B cell (primary cell): Measurements from ENCODE around the gene BEGAIN. TPM values are rescaled to one million over a fixed set of nuclear protein-coding genes. Genes with fewer than 3 reads are reported as not detected.

Experiments
- ATAC-seq: fragments of 200-7000 bp; cut with Tn5 transposase; one replicate; pipeline ENCODE4 v1.10.0; 2021; ENCODE audit warnings: low read depth, mild to moderate bottlenecking, moderate number of reproducible peaks, moderate library complexity
- CTCF ChIA-PET: fragments of 350-600 bp; sonication (Branson Sonifier 250); formaldehyde crosslinking; loops from one replicate; lab custom pipeline; 2021; ENCODE audit warnings: antibody characterized with exemption, inconsistent platforms; lab: Charles Lee
- POLR2A ChIA-PET: fragments of 350-600 bp; sonication (Branson Sonifier 250); formaldehyde crosslinking; loops from one replicate; lab custom pipeline; 2021; ENCODE audit warnings: antibody characterized with exemption; lab: Charles Lee
- DNase-seq: peaks from one replicate; pipeline ENCODE4 v3.0.0; 2013
- H2AFZ ChIP-seq: 2 replicates; pipeline ENCODE4 v1.6.1; 2012; ENCODE audit warnings: mild to moderate bottlenecking, low read depth, low read length; ENCODE audit not compliant: insufficient read depth, poor library complexity, severe bottlenecking
- H3K27ac ChIP-seq, 2 donors: 1 replicate in 1 of 2; 2 replicates in 1 of 2; pipeline ENCODE4 v1.5.1; 2012 to 2013; ENCODE audit warnings: low read length in 2 of 2, mild to moderate bottlenecking in 2 of 2, moderate library complexity in 1 of 2
- H3K27me3 ChIP-seq, 4 experiments: fragments of 200-600 bp in 1 of 4; sonication (generic) in 1 of 4; replicated peaks in 1 of 4; 1 replicate in 2 of 4; 2 replicates in 2 of 4; pipeline versions ENCODE4 v1.6.1 to v1.7.0; 2013 to 2016; ENCODE audit warnings: low read length in 3 of 4, mild to moderate bottlenecking in 2 of 4, mixed read lengths in 1 of 4, moderate library complexity in 1 of 4; ENCODE audit not compliant: insufficient read depth in 4 of 4, control insufficient read depth in 3 of 4; ENCODE audit errors: control extremely low read depth in 1 of 4
- H3K36me3 ChIP-seq, 2 experiments: replicated peaks in 1 of 2; 1 replicate in 1 of 2; 2 replicates in 1 of 2; pipeline versions ENCODE4 v1.6.1 to v1.7.1; 2013; ENCODE audit warnings: low read length in 1 of 2; ENCODE audit not compliant: insufficient read depth in 2 of 2, control insufficient read depth in 1 of 2; ENCODE audit errors: control extremely low read depth in 1 of 2, extremely low read depth in 1 of 2
- H3K4me1 ChIP-seq, 2 donors: fragments of 200-600 bp in 1 of 2; sonication (generic) in 1 of 2; 1 replicate in 1 of 2; 2 replicates in 1 of 2; pipeline versions ENCODE4 v1.5.1 to v1.6.1; 2013 to 2017; ENCODE audit warnings: low read length in 2 of 2; ENCODE audit not compliant: control insufficient read depth in 2 of 2, insufficient read depth in 2 of 2
- H3K4me2 ChIP-seq: replicated peaks from 2 replicates; pipeline ENCODE3; 2012; ENCODE audit warnings: mild to moderate bottlenecking, low read depth, low read length; ENCODE audit not compliant: poor library complexity, severe bottlenecking
- H3K4me3 ChIP-seq, 5 experiments: fragments of 200-600 bp in 1 of 5; sonication (generic) in 1 of 5; 1 replicate in 3 of 5; 2 replicates in 2 of 5; pipeline versions ENCODE4 v1.5.1 to v1.7.0; 2011 to 2016; ENCODE audit warnings: low read length in 4 of 5, mild to moderate bottlenecking in 4 of 5, low read depth in 2 of 5, control low read depth in 1 of 5, moderate library complexity in 1 of 5; ENCODE audit not compliant: insufficient read depth in 1 of 5; ENCODE audit errors: control extremely low read depth in 1 of 5, extremely low read depth in 1 of 5
- H3K79me2 ChIP-seq: fragments of 200-600 bp; sonication (generic); one replicate; pipeline ENCODE4 v1.6.0; 2016; ENCODE audit warnings: low read length; ENCODE audit not compliant: control insufficient read depth, insufficient read depth
- H3K9ac ChIP-seq: fragments of 200-600 bp; sonication (generic); 2 replicates; pipeline ENCODE4 v1.6.1; 2017; ENCODE audit warnings: mild to moderate bottlenecking, low read length, moderate library complexity
- H3K9me3 ChIP-seq, 3 donors: one replicate each; pipeline versions ENCODE4 v1.6.1 to v1.7.1; 2013; ENCODE audit warnings: low read length in 2 of 3; ENCODE audit not compliant: control insufficient read depth in 2 of 3, insufficient read depth in 1 of 3; ENCODE audit errors: control extremely low read depth in 1 of 3
- H4K20me1 ChIP-seq: 2 replicates; pipeline ENCODE4 v1.6.0; 2012; ENCODE audit warnings: mild to moderate bottlenecking, low read length; ENCODE audit not compliant: insufficient read depth, control insufficient read depth, poor library complexity, severe bottlenecking
- H3K27ac Mint-ChIP-seq: one replicate; pipeline ENCODE4 v1.8.0; 2021; ENCODE audit warnings: mixed read lengths
- H3K27me3 Mint-ChIP-seq: one replicate; pipeline ENCODE4 v1.8.0; 2021; ENCODE audit warnings: mixed read lengths
- H3K4me1 Mint-ChIP-seq: one replicate; pipeline ENCODE4 v1.8.0; 2021; ENCODE audit warnings: mixed read lengths
- H3K4me3 Mint-ChIP-seq: one replicate; pipeline ENCODE4 v1.8.0; 2021; ENCODE audit warnings: mixed read lengths
- H3K9me3 Mint-ChIP-seq: one replicate; pipeline ENCODE4 v1.8.0; 2022; ENCODE audit warnings: mixed read lengths; ENCODE audit not compliant: insufficient read depth
- EZH2 ChIP-seq: IDR thresholded peaks from 2 replicates; pipeline ENCODE4 v1.6.1; 2012; ENCODE audit warnings: borderline replicate concordance, low read depth, mild to moderate bottlenecking, moderate library complexity, low read length; ENCODE audit not compliant: insufficient read depth, poor library complexity, severe bottlenecking
- WGBS: methylation state at CpG from one replicate; pipeline ENCODE4 v1.1.5; 2013; ENCODE audit warnings: missing lambda C conversion rate; ENCODE audit not compliant: insufficient coverage; 5-methylcytosine and 5-hydroxymethylcytosine counted together
- intact Hi-C: fragments of 100-400 bp; cut with micrococcal nuclease; formaldehyde crosslinking; loops from one replicate; pipeline ENCODE4 v1.10.0; 2022
- polyA plus RNA-seq: library from polyadenylated mRNA; depleted of rRNA; stranded (reverse); fragments of >200 nt; gene quantifications from 2 replicates; pipeline ENCODE4 v1.2.3, GENCODE V29; 2012
- total RNA-seq, 2 donors: library from RNA; stranded (reverse); fragments of 120-200 nt in 1 of 2; gene quantifications; 1 replicate in 1 of 2; 2 replicates in 1 of 2; pipeline versions ENCODE4 v1.2.3 to v1.2.4, GENCODE V29; 2013 to 2022
- TF ChIP-seq, protein P1 (sequence below): fragments of 200-600 bp; IDR thresholded peaks from one replicate; pipeline ENCODE4 v1.8.0; 2022; ENCODE audit warnings: antibody characterized with exemption, mild to moderate bottlenecking

BEGAIN gene
- total and polyA plus RNA-seq, 2 donors (not counting 1 experiment from before 2014, with no cell fraction given) = 4.9 TPM; not detected in 1

DNA sequence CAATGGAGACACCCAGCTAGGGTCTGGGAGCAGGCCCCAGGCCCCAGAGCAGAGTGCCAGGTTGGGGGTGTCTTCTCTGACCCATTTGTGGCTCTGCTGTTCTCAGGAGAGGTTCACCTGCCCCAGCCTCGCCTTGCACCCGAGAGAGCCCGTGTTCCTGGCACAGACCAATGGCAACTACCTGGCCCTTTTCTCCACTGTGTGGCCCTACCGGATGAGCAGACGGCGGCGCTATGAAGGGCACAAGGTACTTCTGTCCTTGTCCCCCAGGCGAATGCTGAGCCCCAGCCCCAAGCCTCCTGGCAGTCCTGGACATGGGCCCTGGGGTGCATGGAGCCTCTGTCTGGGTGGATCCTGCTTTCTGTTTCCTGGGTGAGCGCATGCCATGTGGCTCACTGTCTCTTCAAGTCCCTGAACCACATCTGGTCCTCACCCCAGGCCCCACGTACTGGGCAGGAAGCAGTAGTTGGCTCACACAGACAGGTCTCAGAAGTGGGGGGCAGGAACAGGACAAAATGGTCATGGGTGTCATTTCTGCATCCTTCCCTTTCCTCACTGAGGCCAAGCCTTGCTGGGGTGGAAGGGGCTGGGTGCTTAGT lies 58.2 kb downstream of the BEGAIN start:
- intact Hi-C loops = no loop called here
- Histone ChIP-seq H3K36me3 (peaks cover 0 to 12% of the 10 kb centered on the region in 2 experiments), H3K9me3 (no peaks in the 10 kb centered on the region), H3K4me2 (no peak overlapping the region), H3K4me3 (no peak overlapping the region), H3K27me3 (no peaks in the 10 kb centered on the region), H3K4me1 (no peaks in the 10 kb centered on the region), H2AFZ (no peak overlapping the region), H3K9ac (no peak overlapping the region), H4K20me1 (no peaks in the 10 kb centered on the region), H3K79me2 (no peaks in the 10 kb centered on the region), H3K27ac (no peak overlapping the region)
- Mint-ChIP-seq H3K9me3 (no peaks in the 10 kb centered on the region), H3K27ac (no peak overlapping the region), H3K27me3 (no peaks in the 10 kb centered on the region), H3K4me1 (no peaks in the 10 kb centered on the region), H3K4me3 (no peak overlapping the region)
- WGBS = 98% methylated on average over 9 of the region's 10 CpGs
- TF ChIP-seq EZH2 = no peak
- TF ChIP-seq, protein P1, sequence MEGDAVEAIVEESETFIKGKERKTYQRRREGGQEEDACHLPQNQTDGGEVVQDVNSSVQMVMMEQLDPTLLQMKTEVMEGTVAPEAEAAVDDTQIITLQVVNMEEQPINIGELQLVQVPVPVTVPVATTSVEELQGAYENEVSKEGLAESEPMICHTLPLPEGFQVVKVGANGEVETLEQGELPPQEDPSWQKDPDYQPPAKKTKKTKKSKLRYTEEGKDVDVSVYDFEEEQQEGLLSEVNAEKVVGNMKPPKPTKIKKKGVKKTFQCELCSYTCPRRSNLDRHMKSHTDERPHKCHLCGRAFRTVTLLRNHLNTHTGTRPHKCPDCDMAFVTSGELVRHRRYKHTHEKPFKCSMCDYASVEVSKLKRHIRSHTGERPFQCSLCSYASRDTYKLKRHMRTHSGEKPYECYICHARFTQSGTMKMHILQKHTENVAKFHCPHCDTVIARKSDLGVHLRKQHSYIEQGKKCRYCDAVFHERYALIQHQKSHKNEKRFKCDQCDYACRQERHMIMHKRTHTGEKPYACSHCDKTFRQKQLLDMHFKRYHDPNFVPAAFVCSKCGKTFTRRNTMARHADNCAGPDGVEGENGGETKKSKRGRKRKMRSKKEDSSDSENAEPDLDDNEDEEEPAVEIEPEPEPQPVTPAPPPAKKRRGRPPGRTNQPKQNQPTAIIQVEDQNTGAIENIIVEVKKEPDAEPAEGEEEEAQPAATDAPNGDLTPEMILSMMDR = no peak
- ChIA-PET CTCF (no interaction called here), POLR2A (no interaction called here)
- DNase-seq (no peak), ATAC-seq (no peak)

DNA sequence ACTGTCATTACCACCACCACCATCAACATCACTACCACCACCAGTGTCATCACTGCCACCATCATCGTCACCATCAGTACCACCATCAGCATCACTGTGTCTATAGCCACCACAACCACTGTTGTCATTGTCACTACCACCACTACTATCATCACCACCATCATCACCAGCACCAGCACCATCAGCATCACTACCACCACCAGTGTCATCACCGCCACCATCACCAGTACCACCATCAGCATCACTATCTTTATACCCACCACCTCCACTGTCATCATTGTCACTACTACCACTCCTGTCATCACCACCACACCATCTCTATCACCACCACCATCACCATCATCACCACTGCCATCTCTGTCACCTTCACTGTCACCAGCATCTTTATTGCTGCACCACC lies 60.6 kb downstream of the BEGAIN start:
- no peaks in the 10 kb centered on the region for H3K27me3 Mint-ChIP-seq
- Histone ChIP-seq H3K4me2 (no peak overlapping the region), H3K4me3 (no peak overlapping the region), H3K4me1 (no peaks in the 10 kb centered on the region), H3K27ac (no peak overlapping the region), H3K9ac (no peak overlapping the region), H2AFZ (no peak overlapping the region), H3K9me3 (no peaks in the 10 kb centered on the region), H3K79me2 (no peaks in the 10 kb centered on the region), H4K20me1 (no peaks in the 10 kb centered on the region), H3K36me3 (peaks cover 0 to 12% of the 10 kb centered on the region in 2 experiments), H3K27me3 (no peaks in the 10 kb centered on the region)
- WGBS = 98% methylated on average over 2 of the region's 2 CpGs
- no peak overlapping the region for H3K27ac Mint-ChIP-seq
- ATAC-seq = no peak
- no peak for DNase-seq
- ChIA-PET CTCF (no interaction called here), POLR2A (no interaction called here)
- H3K4me1 Mint-ChIP-seq = no peaks in the 10 kb centered on the region
- no peaks in the 10 kb centered on the region for H3K9me3 Mint-ChIP-seq
- intact Hi-C loops = no loop called here
- no peak overlapping the region for H3K4me3 Mint-ChIP-seq
- no peak for TF ChIP-seq EZH2
- TF ChIP-seq, protein P1 = no peak
